Hypothalamus (tissue), 51 donors: ENCODE data around the gene PYCR2.
"Not testable (repeated sequence)": the region's sequence is repeated elsewhere in the genome, so short reads cannot be mapped to it uniquely, and the experiment has no call there.

Experiments
- DNase-seq, 51 donors: peaks; one replicate each; lab custom pipeline; 2025; lab: John Stamatoyannopoulos, UW

The PYCR2 gene

GRCh38 chr1:225923692-225924555 lies at the start of gene PYCR2:
PYCR2 (minus strand) TSS chr1:225924250; CDS start chr1:225924110, 140 bp downstream.
- peak; percentile 74 to 97 (median 93) for DNase-seq

- DNase-seq: no peak
Measured at GRCh38 chr1:225973158-225973557, 49.1 kb upstream of the PYCR2 start.

GRCh38 chr1:225972344-225973152 lies 48.5 kb upstream of the PYCR2 start:
- no peak for DNase-seq

- DNase-seq: not testable (repeated sequence)
Measured at GRCh38 chr1:225970592-225971157, 46.6 kb upstream of the PYCR2 start.

GRCh38 chr1:225969751-225970150 lies 45.7 kb upstream of the PYCR2 start:
- not testable (repeated sequence) for DNase-seq

- DNase-seq: no peak
Measured at GRCh38 chr1:225965231-225965630, 41.2 kb upstream of the PYCR2 start.

GRCh38 chr1:225963735-225964530 lies 39.9 kb upstream of the PYCR2 start:
- no peak for DNase-seq

- peak in 9 of 51 donors; percentile 1 to 27 (median 8) for DNase-seq
Measured at GRCh38 chr1:225962440-225962975, 38.5 kb upstream of the PYCR2 start.

- DNase-seq: no peak
Measured at GRCh38 chr1:225961659-225962439, 37.8 kb upstream of the PYCR2 start.

- DNase-seq: no peak
Measured at GRCh38 chr1:225958041-225958440, 34.0 kb upstream of the PYCR2 start.

GRCh38 chr1:225954753-225955152 lies 30.7 kb upstream of the PYCR2 start:
- DNase-seq: no peak

GRCh38 chr1:225953315-225953714 lies 29.3 kb upstream of the PYCR2 start:
- DNase-seq: no peak

GRCh38 chr1:225950905-225951497 lies 27.0 kb upstream of the PYCR2 start:
- no peak for DNase-seq

- DNase-seq: no peak
Measured at GRCh38 chr1:225949041-225949440, 25.0 kb upstream of the PYCR2 start.

- no peak for DNase-seq
Measured at GRCh38 chr1:225946803-225947202, 22.8 kb upstream of the PYCR2 start.

GRCh38 chr1:225946082-225946620 lies 22.1 kb upstream of the PYCR2 start:
- no peak for DNase-seq

- no peak for DNase-seq
Measured at GRCh38 chr1:225945564-225945963, 21.5 kb upstream of the PYCR2 start.

GRCh38 chr1:225944951-225945350 lies 20.9 kb upstream of the PYCR2 start:
- DNase-seq: no peak

- no peak for DNase-seq
Measured at GRCh38 chr1:225944387-225944786, 20.3 kb upstream of the PYCR2 start.
